Thoracic aorta (tissue), 2 donors: ENCODE results near the gene CDK6. TPM values are rescaled to one million over a fixed set of nuclear protein-coding genes. Genes with fewer than 3 reads are reported as not detected.

ENCODE experiments used
- ATAC-seq: fragments of 150-250 bp; one replicate; pipeline ENCODE4 v1.8.0; 2017; ENCODE audit warnings: low read depth; ENCODE audit not compliant: insufficient number of reproducible peaks, low FRiP score
- DNase-seq: peaks from one replicate; pipeline ENCODE4 v3.0.0-alpha.2; 2020; ENCODE audit warnings: low spot score
- H3K27ac ChIP-seq, 2 donors: fragments of 200-600 bp; sonication (generic); 1 replicate in 1 of 2; 2 replicates in 1 of 2; pipeline ENCODE4 v1.5.1; 2016; ENCODE audit warnings: mild to moderate bottlenecking in 2 of 2, moderate library complexity in 2 of 2
- H3K27me3 ChIP-seq: fragments of 200-600 bp; sonication (generic); replicated peaks from 2 replicates; pipeline ENCODE4 v1.6.0; 2016; ENCODE audit warnings: mild to moderate bottlenecking; ENCODE audit not compliant: insufficient read depth
- H3K36me3 ChIP-seq: fragments of 200-600 bp; sonication (generic); one replicate; pipeline ENCODE4 v1.5.1; 2016
- H3K4me1 ChIP-seq, 2 donors: fragments of 200-600 bp; sonication (generic); 1 replicate in 1 of 2; 2 replicates in 1 of 2; pipeline versions ENCODE4 v1.5.1 to v1.6.0; 2016; ENCODE audit warnings: low read depth in 2 of 2, mild to moderate bottlenecking in 1 of 2; ENCODE audit not compliant: control insufficient read depth in 1 of 2
- H3K4me3 ChIP-seq: fragments of 200-600 bp; sonication (generic); 2 replicates; pipeline ENCODE4 v1.5.1; 2016; ENCODE audit warnings: mild to moderate bottlenecking
- H3K9me3 ChIP-seq: fragments of 200-600 bp; sonication (generic); 2 replicates; pipeline ENCODE4 v1.5.1; 2016
- total RNA-seq, 2 donors: library from RNA; depleted of rRNA; stranded (reverse); fragments of >200 nt; gene quantifications; one replicate each; pipeline versions ENCODE4 v1.1.0 to v1.2.3, GENCODE V29; 2016
- TF ChIP-seq, protein P1 (sequence below): fragments of 200-600 bp; sonication (generic); IDR thresholded peaks from one replicate; pipeline ENCODE4 v1.5.1; 2019; ENCODE audit warnings: antibody characterized with exemption

CDK6 gene
- total RNA-seq, 2 donors from 2014 or later: 25.5 to 31.8 TPM

DNA sequence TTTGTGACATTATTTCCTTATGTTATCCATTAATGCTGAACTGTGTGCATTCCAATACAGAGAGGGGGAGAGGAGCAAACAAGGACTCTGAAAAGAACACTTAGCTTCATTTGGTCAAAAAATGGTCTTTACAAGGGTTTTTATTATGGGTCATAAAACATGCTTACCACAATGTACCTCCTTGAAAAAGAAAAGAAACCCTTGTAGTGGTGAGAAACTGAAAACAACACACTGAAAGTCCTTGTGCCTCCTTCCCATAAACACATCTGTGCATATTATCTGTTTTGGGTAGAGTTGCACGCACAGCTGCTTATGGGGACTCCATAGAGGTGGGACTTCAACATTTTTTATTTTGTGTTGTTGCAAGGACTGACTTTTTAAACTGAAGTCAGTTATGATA, 98.7 kb downstream of the CDK6 start:
- H3K36me3 ChIP-seq: no peaks in the 10 kb centered on the region
- H3K27me3 ChIP-seq: no peaks in the 10 kb centered on the region
- H3K4me1 ChIP-seq: peaks cover 10 to 18% of the 10 kb centered on the region in 2 donors
- ATAC-seq (no peak), DNase-seq (no peak)
- H3K4me3 ChIP-seq: no peak overlapping the region
- TF ChIP-seq, protein P1, sequence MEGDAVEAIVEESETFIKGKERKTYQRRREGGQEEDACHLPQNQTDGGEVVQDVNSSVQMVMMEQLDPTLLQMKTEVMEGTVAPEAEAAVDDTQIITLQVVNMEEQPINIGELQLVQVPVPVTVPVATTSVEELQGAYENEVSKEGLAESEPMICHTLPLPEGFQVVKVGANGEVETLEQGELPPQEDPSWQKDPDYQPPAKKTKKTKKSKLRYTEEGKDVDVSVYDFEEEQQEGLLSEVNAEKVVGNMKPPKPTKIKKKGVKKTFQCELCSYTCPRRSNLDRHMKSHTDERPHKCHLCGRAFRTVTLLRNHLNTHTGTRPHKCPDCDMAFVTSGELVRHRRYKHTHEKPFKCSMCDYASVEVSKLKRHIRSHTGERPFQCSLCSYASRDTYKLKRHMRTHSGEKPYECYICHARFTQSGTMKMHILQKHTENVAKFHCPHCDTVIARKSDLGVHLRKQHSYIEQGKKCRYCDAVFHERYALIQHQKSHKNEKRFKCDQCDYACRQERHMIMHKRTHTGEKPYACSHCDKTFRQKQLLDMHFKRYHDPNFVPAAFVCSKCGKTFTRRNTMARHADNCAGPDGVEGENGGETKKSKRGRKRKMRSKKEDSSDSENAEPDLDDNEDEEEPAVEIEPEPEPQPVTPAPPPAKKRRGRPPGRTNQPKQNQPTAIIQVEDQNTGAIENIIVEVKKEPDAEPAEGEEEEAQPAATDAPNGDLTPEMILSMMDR: no peak
- H3K9me3 ChIP-seq: no peaks in the 10 kb centered on the region
- H3K27ac ChIP-seq: no peak overlapping the region

DNA sequence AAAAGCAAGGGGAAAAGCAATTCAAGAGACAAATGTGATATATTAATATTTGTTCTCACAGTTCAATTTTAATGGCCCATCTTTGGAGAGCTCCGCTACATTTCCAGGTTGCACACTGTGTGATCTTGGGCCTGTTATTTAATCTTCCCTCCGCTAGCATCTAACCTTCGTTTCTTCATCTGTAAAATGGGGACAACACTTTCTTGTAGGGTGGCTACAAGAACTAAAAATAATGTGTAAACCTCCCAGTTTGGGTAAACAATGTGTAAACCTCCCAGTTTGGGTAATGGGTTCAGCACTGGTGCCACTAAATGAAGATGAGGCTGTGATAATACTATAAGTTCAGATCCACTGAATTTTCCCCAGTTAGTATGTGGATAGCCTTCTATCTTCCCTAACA, 99.5 kb downstream of the CDK6 start:
- TF ChIP-seq, protein P1: no peak
- DNase-seq (no peak), ATAC-seq (no peak)
- no peak overlapping the region for H3K27ac ChIP-seq
- no peaks in the 10 kb centered on the region for H3K36me3 ChIP-seq
- no peaks in the 10 kb centered on the region for H3K9me3 ChIP-seq
- H3K4me1 ChIP-seq: peaks cover 13 to 24% of the 10 kb centered on the region in 2 donors
- H3K27me3 ChIP-seq: no peaks in the 10 kb centered on the region
- no peak overlapping the region for H3K4me3 ChIP-seq

DNA sequence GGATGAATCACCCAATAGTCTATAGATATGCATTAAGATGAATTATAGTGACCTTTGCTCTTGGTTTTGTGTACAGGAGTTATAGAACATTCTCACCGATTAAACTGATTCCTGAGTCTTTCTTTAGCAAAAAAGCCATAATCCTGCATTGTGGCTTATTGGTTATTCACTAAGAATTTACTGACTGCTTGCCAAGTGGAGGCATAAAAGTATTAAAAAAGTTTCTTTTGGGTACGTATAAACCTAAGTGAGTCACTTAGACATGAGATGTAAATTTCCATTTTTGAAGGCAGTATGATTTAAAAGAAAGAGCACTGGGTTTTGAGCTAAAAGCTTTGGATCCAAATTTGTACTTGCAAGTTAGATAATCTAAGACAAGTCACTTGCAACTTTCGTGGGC, 100.7 kb downstream of the CDK6 start:
- H3K4me3 ChIP-seq: no peak overlapping the region
- peaks cover 16 to 25% of the 10 kb centered on the region in 2 donors for H3K4me1 ChIP-seq
- DNase-seq: no peak

DNA sequence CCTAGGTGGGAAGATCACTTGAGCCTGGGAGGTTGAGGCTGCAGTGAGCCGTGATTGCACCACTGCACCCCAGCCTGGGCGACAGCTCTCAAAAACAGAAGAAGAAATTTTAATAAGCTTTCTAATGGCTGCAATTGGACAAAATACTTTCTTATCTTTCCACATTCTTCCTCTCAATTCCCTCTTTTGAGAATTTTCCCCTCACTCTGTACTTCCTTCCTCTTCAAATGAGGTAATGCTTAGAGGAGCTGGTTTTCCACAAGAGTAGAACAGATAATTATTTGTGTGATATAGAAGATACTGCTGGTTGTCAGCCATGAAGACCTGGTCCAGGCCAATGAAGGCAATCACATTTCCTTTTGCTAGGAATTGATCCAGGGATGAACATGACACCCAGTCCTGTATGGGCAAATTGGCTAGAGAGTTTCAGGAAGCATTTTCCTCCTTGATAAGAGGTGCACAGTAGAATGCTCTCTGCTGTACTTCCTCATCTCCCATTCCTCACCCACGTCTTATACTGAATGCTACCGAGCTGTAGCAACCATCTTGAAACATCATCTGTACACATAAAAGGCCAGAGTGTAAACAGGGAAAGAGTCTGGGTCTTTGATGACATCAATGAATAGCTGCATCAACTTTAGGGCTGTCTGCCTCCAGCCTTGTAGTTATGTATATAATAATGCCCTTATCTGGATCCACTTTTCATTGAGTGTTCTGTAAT, 103.9 kb downstream of the CDK6 start:
- H3K4me1 ChIP-seq: peaks cover 10 to 25% of the 10 kb centered on the region in 2 donors
- no peak overlapping the region for H3K27ac ChIP-seq
- DNase-seq: no peak
- no peaks in the 10 kb centered on the region for H3K27me3 ChIP-seq
- H3K4me3 ChIP-seq: no peak overlapping the region
- ATAC-seq: no peak
- no peaks in the 10 kb centered on the region for H3K9me3 ChIP-seq
- TF ChIP-seq, protein P1: no peak
- no peaks in the 10 kb centered on the region for H3K36me3 ChIP-seq

More for the DNA sequence above, 100.7 kb downstream of the CDK6 start:
- H3K27ac ChIP-seq: no peak overlapping the region
- ATAC-seq: no peak
- TF ChIP-seq, protein P1: no peak
- no peaks in the 10 kb centered on the region for H3K9me3 ChIP-seq
- H3K27me3 ChIP-seq: no peaks in the 10 kb centered on the region
- H3K36me3 ChIP-seq: no peaks in the 10 kb centered on the region

DNA sequence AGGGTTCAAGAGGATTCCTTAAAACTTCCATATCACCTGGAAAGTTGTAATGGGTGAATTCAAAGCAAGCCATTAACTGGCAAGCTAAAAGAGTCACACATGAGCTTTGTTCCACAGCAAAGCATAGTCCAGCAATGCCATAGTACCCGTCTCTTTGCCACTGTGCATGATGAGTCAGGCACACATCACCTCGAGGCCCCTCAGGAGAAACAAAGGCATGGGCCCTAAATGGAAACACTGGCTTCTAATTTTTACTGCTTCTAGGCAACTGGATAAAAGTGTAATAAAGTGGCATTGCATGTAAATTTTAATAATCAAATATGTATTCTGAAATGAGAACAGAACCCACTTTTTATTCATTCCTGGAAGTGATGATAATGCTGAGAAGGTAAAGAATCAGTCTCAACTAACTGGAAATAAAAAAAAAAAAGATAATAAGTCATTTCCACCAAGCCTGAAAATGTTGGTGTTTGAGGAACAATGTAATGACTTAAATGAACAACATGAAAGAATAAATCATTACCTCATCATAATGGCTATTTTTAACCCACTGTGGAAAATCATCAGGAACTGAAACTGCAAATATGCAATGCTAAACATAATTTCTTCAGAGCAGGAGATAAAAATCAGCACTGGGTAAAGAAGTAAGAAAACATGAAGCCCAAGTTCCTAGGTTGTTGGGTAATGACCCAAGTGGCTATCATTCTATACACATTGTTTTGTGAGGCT, 104.9 kb downstream of the CDK6 start:
- TF ChIP-seq, protein P1: no peak
- no peak for DNase-seq
- peaks cover 10 to 25% of the 10 kb centered on the region in 2 donors for H3K4me1 ChIP-seq
- no peak for ATAC-seq
- H3K36me3 ChIP-seq: no peaks in the 10 kb centered on the region
- no peaks in the 10 kb centered on the region for H3K9me3 ChIP-seq
- no peak overlapping the region for H3K27ac ChIP-seq
- H3K4me3 ChIP-seq: no peak overlapping the region
- no peaks in the 10 kb centered on the region for H3K27me3 ChIP-seq
